ENCODE measurements around the gene BICD1.
A peak's percentile ranks its signal among the peaks of the same experiment; 100 is the strongest.

BICD1 gene

DNA sequence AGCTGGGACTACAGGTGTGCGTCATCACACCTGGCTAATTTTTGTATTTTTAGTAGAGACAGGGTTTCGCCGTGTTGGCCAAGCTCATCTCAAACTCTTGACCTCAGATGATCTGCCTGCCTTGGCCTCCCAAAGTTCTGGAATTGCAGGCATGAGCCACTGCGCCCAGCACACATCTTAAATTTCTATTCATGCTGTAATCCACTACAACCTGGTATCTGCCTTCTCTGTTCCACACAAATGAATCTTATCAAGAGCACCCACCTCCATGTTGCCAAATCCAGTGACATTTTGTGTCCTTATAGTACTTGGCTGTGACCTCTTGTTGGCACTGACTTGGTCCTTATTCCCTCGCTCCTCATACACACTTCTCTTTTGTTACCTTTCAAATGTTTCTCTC, 5.8 kb upstream of the BICD1 start:
- no peak for DNase-seq (ENCODE audit: low read depth)
- TF ChIP-seq, protein P1, sequence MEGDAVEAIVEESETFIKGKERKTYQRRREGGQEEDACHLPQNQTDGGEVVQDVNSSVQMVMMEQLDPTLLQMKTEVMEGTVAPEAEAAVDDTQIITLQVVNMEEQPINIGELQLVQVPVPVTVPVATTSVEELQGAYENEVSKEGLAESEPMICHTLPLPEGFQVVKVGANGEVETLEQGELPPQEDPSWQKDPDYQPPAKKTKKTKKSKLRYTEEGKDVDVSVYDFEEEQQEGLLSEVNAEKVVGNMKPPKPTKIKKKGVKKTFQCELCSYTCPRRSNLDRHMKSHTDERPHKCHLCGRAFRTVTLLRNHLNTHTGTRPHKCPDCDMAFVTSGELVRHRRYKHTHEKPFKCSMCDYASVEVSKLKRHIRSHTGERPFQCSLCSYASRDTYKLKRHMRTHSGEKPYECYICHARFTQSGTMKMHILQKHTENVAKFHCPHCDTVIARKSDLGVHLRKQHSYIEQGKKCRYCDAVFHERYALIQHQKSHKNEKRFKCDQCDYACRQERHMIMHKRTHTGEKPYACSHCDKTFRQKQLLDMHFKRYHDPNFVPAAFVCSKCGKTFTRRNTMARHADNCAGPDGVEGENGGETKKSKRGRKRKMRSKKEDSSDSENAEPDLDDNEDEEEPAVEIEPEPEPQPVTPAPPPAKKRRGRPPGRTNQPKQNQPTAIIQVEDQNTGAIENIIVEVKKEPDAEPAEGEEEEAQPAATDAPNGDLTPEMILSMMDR (conservative IDR thresholded peaks at IDR 0.05; ENCODE audit: low read depth, low read length) = no peak
- no peak overlapping the region for H3K4me3 ChIP-seq (ENCODE audit: low read length)

DNA sequence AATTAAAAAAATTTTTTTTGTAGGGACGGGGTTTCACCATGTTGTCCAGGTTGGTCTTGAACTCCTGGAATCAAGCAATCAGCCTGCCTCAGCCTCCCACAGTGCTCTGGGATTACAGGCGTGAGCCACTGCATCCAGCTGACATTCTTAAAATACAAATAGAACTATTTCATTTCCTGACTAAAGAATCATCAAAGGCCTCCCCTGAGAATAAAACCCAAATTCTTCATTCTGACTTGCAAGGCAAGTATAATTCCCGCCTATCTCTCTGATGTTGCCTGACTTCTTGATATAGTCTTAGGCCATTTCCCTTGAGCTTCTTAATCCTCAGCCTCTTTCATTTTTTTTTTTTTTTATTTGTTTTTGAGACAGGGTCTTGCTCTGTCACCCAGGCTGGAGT, 4.4 kb upstream of the BICD1 start:
- TF ChIP-seq, protein P1 (conservative IDR thresholded peaks at IDR 0.05; ENCODE audit: low read depth, low read length) = no peak
- DNase-seq (ENCODE audit: low read depth) = no peak
- H3K4me3 ChIP-seq (ENCODE audit: low read length) = no peak overlapping the region

DNA sequence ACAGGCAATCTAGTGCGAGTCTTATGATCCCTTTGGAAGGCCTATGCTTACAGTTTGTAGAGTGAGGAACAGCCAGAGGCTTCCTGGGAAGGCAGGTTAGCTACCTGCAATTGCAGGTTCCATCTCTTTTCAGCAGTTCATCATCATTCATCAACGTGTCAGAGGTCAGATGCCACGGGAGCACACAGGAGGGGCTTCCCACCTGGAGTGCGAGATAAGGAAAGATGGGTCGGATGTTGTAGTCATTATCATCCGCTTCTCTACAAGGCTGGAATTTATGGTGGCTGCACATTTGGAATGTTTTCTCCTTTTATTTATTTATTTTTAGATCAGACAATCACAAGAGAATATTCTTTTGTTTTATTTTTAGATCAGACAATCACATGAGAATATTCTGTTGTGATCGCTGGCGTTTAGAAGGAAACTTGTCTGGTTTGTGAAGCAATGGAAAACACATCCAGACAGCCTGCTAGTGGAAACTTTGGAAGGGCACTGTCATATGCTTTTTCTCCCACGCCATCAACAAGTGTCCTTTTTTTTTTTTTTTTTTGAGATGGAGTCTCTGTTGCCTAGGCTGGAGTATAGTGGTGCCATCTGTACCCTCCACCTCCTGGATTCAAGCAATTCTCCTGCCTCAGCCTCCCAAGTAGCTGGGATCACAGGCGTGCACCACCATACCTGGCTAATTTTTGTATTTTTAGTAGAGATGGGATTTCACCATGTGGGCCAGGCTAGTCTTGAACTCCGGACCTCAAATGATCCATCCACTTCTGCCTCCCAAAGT, 1.9 kb upstream of the BICD1 start:
- TF ChIP-seq, protein P1 (conservative IDR thresholded peaks at IDR 0.05; ENCODE audit: low read depth, low read length) = no peak
- H3K4me3 ChIP-seq (ENCODE audit: low read length) = no peak overlapping the region
- no peak for DNase-seq (ENCODE audit: low read depth)

DNA sequence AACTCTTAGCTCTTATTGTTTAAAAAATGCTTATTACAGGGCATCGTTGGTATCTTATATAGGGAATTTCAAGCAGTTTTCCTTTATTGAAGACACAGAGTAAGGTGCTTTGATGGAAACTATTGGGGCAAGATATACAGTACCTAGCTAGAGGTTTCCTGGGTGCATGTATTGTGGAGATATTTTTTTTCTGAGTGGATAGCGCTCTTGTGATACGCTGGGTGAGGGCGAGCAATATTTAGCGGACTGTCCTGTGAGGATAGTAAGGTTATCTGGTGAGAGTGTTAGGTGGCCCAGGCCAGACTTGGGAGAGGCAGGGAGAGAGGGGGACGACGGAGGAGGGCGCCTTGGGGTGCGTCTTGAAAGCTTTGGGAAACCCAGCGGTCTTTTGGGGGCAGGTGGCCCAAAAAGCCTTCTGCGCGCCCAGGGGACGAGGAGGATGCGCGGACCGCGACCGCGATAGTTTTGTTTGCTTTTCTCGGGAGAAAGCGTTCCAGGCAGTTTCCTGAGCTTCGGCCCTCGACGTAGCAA, 596 bp upstream of the BICD1 start:
- peak overlapping the region; percentile 88 for H3K4me3 ChIP-seq (ENCODE audit: low read length)
- DNase-seq (ENCODE audit: low read depth) = no peak
- TF ChIP-seq, protein P1 (conservative IDR thresholded peaks at IDR 0.05; ENCODE audit: low read depth, low read length) = no peak

DNA sequence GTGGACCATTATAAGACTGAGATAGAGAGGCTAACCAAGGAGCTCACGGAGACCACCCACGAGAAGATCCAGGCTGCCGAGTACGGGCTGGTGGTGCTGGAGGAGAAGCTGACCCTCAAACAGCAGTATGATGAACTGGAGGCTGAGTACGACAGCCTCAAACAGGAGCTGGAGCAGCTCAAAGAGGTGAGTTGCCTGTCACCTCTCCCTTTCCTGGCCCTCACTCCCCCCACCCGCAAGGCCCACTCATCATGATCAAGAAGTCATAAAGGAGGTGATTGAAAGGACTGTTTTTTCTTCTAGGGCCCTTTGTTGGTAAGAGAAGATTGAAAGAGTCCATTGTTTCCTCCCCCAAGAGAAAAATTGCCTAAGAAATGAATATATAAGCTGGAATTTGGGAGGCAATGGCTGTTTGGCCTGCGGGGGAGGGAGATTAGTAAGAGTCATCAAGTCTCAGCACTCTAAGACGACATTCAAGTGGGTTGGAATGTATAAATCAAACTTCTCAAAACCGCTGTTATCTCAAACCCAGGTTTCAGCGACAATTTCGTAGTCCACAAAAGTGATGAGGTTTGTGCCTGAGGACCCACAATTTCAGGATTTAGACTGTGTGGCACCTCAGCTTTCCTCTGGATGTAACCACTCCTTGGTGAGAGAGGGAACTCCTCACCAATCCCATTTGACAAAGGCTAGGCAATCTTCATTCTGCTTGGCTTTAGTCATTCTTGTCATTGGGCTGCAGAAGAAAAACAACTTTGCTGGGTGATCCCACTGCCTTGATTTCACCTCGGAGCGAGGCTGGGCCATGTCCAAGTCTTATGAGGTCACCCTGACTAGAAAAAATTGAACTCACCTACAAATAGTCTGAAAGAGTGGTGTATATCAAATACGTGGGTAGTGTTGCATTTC, 966 bp downstream of the BICD1 start:
- peak overlapping the region; percentile 88 for H3K4me3 ChIP-seq (ENCODE audit: low read length)
- DNase-seq (ENCODE audit: low read depth) = no peak
- TF ChIP-seq, protein P1 (conservative IDR thresholded peaks at IDR 0.05; ENCODE audit: low read depth, low read length) = no peak

DNA sequence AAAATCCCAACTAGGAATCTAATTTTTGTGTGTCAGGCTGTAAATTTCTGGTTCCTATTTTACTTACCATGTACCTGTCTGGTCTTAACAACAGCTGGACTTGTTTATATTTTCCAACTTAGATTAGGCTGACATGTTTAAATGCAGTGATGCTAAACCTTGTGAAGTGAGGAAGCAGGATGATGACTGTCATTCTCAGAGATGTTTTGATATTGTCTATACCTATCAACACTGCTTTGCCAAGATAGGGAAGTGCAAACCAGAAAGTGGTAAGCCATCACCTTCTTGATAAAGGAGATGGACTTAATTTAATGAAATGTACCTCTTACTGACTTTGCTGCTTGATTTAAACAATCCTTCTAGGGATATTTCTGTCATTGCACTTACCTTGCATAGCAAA, 2.1 kb downstream of the BICD1 start:
- DNase-seq (ENCODE audit: low read depth) = no peak
- TF ChIP-seq, protein P1 (conservative IDR thresholded peaks at IDR 0.05; ENCODE audit: low read depth, low read length) = no peak
- H3K4me3 ChIP-seq (ENCODE audit: low read length) = peak overlapping the region; percentile 88
